ENCODE data around the gene CFAP92.

Gene CFAP92

GRCh38 chr3:129007792-129008191, 13.9 kb upstream of the CFAP92 start:
- TF ChIP-seq RARB (CRISPR knock-in tag; IDR thresholded peaks at IDR 0.05): no peak
- TF ChIP-seq CSRNP3 (CRISPR knock-in tag; IDR thresholded peaks at IDR 0.05): no peak
- TF ChIP-seq BACH2 (CRISPR knock-in tag; IDR thresholded peaks at IDR 0.05; ENCODE audit: borderline replicate concordance): no peak
- TF ChIP-seq TSHZ2 (CRISPR knock-in tag; IDR thresholded peaks at IDR 0.05): no peak
- no peak for TF ChIP-seq SNAI2 (CRISPR knock-in tag; IDR thresholded peaks at IDR 0.05)
- no peak for TF ChIP-seq ZFP30 (CRISPR knock-in tag; IDR thresholded peaks at IDR 0.05)
- TF ChIP-seq TOX (CRISPR knock-in tag; IDR thresholded peaks at IDR 0.05; ENCODE audit: borderline replicate concordance): no peak
- TF ChIP-seq ARNTL (CRISPR knock-in tag; IDR thresholded peaks at IDR 0.05; ENCODE audit: borderline replicate concordance, low read depth): no peak
- no peak for TF ChIP-seq TCF4 (CRISPR knock-in tag; IDR thresholded peaks at IDR 0.05; ENCODE audit: borderline replicate concordance)
- no peak for TF ChIP-seq GLIS3 (CRISPR knock-in tag; IDR thresholded peaks at IDR 0.05)
- TF ChIP-seq ISL1 (CRISPR knock-in tag; IDR thresholded peaks at IDR 0.05): no peak
- ATAC-seq: no peak

- TF ChIP-seq ZFP30 (CRISPR knock-in tag; IDR thresholded peaks at IDR 0.05): no peak
- TF ChIP-seq RARB (CRISPR knock-in tag; IDR thresholded peaks at IDR 0.05): no peak
- TF ChIP-seq CSRNP3 (CRISPR knock-in tag; IDR thresholded peaks at IDR 0.05): no peak
- no peak for TF ChIP-seq ZC3H10 (CRISPR knock-in tag; IDR thresholded peaks at IDR 0.05)
- TF ChIP-seq CSDC2 (CRISPR knock-in tag; IDR thresholded peaks at IDR 0.05): no peak
- no peak for TF ChIP-seq TCF4 (CRISPR knock-in tag; IDR thresholded peaks at IDR 0.05; ENCODE audit: borderline replicate concordance)
- TF ChIP-seq ZNF70 (CRISPR knock-in tag; IDR thresholded peaks at IDR 0.05): no peak
- TF ChIP-seq SNAI2 (CRISPR knock-in tag; IDR thresholded peaks at IDR 0.05): no peak
- ATAC-seq: no peak
Observed at GRCh38 chr3:129006864-129007263, 13.0 kb upstream of the CFAP92 start.

GRCh38 chr3:129005526-129006303, 11.8 kb upstream of the CFAP92 start:
- no peak for ATAC-seq
- no peak for TF ChIP-seq SNAI2 (CRISPR knock-in tag; IDR thresholded peaks at IDR 0.05)

GRCh38 chr3:129004639-129005295, 10.9 kb upstream of the CFAP92 start:
- ATAC-seq: no peak

More at GRCh38 chr3:129004639-129005295, 10.9 kb upstream of the CFAP92 start:
- TF ChIP-seq ZFP3 (CRISPR knock-in tag; IDR thresholded peaks at IDR 0.05) (no peak), RARB (CRISPR knock-in tag; IDR thresholded peaks at IDR 0.05) (no peak), TCF4 (CRISPR knock-in tag; IDR thresholded peaks at IDR 0.05; ENCODE audit: borderline replicate concordance) (no peak), TSHZ2 (CRISPR knock-in tag; IDR thresholded peaks at IDR 0.05) (no peak), CSDC2 (CRISPR knock-in tag; IDR thresholded peaks at IDR 0.05) (no peak), ARNTL (CRISPR knock-in tag; IDR thresholded peaks at IDR 0.05; ENCODE audit: borderline replicate concordance, low read depth) (no peak), ZNF70 (CRISPR knock-in tag; IDR thresholded peaks at IDR 0.05) (no peak), CREB5 (CRISPR knock-in tag; IDR thresholded peaks at IDR 0.05; ENCODE audit: low read depth) (no peak)
